ENCODE data around the gene CCSER2.

- TF ChIP-seq POLR2A (IDR thresholded peaks at IDR 0.05) = no peak
- TF ChIP-seq, protein P1, sequence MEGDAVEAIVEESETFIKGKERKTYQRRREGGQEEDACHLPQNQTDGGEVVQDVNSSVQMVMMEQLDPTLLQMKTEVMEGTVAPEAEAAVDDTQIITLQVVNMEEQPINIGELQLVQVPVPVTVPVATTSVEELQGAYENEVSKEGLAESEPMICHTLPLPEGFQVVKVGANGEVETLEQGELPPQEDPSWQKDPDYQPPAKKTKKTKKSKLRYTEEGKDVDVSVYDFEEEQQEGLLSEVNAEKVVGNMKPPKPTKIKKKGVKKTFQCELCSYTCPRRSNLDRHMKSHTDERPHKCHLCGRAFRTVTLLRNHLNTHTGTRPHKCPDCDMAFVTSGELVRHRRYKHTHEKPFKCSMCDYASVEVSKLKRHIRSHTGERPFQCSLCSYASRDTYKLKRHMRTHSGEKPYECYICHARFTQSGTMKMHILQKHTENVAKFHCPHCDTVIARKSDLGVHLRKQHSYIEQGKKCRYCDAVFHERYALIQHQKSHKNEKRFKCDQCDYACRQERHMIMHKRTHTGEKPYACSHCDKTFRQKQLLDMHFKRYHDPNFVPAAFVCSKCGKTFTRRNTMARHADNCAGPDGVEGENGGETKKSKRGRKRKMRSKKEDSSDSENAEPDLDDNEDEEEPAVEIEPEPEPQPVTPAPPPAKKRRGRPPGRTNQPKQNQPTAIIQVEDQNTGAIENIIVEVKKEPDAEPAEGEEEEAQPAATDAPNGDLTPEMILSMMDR (IDR thresholded peaks at IDR 0.05) = no peak
Observed at GRCh38 chr10:84371944-84372343, 43.6 kb downstream of the CCSER2 start.

Measured in right lobe of liver (tissue), 4 donors.